NCI-H510A treated with DMSO at 0.1 percent for 48 hours (cell line): Measurements from ENCODE around the gene MAML2.

ENCODE experiments used
- DNase-seq: peaks from one replicate; lab custom pipeline; 2025; lab: John Stamatoyannopoulos, UW

MAML2 gene

DNA sequence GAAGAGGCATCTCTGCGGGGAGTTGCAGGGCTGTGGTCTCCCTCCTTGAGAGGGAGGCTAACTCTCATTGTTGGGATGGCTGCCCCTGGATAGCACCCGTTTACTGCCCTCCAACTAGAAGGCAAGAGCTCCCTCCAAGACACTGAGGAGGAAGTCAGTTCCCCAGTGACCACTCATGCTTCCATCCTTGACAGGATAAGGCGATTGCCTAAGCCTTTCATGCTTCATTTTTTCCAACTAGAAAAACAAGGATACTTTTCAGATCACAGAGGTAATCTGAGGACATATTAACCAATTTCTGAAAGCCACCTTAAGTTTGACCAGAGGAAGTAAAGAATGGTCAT, 186.6 kb downstream of the MAML2 start:
- DNase-seq = no peak

DNA sequence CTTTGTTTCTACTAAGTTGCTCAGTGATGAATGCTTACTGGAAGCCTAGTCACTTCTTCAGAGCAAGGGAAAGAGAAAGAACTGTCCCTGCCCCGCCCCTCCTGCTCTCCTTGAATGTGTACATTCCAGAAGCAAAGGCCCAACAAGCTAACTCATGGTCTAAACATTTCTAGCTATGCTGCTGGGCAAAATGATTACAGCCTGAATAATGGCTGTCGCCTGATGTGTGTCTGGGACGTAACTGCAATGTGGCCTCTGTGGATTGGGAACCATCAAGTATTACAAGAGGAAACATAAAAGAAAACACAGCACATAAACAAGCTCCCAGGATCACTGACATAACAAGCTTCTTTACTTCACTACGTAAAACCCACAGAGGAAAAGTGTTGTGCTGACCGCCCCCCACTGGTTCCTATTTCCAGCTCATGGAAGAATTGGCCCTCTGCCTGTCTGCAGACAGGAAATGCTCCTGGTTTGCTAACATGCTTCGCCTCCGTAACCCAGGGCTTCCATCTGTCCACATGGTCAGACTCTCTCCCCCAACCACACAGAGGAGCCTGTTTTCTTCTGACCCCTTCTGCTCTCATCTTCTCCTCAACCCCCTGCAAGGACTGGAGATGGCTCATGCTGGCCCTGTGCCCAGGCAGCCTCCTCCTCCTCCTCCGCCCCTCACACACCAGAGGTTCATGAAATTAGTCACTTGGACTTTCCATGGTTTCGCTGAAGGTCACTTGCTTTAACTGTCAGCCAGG, 187.2 kb downstream of the MAML2 start:
- DNase-seq = no peak

DNA sequence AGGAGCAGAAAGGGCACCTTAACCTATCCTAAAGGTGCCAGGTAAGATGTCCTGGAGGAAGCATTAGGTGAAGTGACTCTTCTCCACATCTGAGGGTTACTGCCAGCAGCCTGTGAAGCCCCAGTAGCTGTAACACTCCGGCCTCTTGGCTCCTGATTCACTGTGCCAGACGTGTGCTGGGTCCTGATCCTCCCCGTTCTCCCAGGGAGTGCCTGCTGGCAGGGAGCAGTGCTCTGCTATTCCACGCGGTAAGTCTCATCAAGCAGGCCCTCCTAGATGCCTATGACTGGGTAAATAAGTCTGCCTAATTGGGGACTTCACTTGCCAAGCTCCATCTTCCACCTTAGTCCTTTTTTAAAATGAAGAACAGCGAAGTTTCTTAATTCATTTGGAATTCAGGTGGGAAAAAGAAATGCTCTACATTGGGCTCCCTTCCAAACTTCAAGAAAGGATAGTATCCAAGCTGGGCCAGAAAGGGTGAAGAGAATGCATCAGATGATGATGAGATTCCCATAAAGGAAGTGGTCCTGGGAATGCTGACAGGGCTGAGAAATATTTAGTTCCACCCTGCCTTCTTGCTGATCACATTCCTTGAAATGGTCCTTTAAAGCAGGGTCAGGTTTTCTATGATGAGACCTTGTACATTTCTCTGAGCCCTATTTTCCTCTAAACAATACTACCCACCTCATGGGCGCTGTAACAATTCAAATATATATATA, 188.0 kb downstream of the MAML2 start:
- DNase-seq = no peak

DNA sequence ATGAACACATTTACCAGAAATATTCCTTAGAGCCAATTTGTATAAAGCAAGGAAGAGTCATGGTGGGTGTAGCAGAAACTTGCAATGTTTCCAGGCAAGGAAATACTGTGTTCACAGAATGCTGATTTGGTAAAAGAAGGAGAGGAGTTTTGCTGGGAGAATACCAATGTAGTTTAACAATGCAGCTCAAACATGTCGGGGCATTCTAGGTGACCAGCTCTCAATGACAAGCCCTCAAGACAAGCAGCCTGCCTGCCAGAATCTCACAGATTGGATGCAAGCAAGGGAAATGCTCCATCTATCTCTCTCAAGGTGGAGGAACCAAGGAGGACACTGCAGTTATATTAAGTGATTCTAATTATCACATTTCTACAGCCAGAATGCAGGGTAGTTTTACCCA, 190.4 kb downstream of the MAML2 start:
- no peak for DNase-seq

DNA sequence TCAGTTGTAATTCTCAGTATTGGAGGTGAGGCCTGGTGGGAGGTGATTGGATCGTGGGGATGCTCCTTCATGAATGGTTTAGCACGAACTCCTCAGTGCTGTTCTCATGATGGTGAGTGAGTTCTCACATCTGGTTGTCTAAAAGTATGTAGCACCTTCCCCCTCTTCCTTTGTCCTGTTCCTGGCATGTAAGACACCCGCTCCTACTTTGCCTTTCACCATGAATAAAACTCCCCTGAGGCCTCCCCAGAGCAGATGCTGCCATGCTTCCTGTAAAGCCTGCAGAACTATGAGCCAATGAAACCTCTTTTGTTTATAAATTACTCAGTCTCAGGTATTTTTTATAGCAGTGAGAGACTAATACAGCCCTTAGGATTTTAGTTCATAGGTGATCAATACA, 191.5 kb downstream of the MAML2 start:
- no peak for DNase-seq

DNA sequence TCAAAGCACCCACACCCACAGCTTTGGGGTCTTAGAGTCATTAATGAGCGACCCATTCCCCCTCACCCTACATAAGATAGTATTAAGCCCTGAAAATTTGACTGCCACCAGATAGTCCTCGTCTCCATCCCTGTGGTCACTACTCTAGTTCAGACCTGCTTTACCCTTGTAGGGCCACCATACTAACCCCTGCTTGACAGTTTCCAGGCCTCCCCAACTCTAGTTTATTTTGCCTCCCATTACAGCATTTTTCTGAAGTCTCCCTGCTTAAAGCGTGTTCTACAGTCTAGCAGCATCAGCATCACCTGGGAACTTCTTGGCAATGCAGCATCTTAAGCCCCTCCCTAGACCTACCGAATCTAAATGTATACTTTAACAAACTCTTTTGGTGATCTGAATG, 192.4 kb downstream of the MAML2 start:
- DNase-seq = no peak

DNA sequence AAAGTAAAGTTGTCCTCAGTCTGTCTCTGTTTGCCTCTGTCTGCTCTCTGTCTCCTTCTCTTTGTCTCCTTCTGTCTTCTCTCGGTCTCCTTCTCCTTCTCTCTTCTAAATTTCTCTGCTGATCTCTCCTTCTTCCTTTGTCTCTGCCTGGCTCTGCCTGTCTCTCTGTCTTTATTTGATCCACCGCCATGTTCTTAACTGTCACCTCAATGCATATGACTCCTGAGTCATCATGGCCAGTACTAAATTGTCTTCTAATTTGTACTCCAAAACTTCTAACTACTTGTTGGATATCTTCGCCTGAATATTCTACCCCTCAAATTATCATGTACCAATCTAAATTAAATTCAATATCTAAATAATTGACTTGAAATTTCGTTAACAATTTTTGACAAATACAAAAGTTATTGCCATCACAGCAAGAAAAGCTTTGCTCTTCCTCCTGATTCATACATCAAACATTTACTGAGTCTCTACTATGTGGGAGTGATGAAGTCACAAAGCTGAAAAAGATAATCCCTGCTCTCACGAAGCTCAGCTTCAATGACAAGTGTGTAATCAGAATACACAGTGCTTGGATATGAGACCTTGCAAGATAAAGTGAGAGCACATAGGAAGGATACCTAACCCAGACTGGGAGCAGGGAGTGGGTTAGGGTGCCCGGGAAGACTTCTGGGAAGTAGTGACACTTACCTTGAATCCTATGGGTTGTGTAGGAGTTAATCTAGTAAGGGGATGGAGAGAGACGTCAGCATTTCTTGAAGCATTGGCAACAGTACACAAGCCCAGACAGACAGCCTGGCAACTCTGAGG, 193.0 kb downstream of the MAML2 start:
- no peak for DNase-seq

DNA sequence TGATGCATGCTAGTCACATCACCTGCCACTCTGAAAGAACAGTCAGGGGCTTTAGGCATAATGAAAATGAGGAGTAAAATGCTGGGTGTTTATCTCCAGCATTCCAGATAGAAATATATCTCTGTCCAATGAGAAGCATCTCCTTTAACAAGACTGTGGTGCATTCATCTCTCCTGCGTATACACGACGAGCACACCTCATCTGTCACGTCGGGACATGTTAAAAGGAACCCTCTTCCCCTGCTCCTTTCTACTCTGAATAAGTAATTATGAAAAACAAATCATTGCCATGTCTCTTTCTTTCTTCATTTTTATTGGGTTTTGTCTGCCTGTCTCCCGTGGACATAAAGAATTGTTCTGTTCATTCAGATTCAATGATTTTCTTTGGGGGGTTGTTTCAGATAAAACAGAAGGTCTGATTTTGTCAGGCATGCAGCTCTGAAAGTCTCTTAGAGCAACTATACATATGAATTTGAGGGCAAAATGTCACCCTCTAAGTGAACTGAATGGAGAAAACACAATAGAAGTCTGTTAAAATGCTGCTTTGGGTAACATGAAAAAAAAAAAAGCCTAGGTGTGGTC, 195.0 kb downstream of the MAML2 start:
- DNase-seq = no peak

DNA sequence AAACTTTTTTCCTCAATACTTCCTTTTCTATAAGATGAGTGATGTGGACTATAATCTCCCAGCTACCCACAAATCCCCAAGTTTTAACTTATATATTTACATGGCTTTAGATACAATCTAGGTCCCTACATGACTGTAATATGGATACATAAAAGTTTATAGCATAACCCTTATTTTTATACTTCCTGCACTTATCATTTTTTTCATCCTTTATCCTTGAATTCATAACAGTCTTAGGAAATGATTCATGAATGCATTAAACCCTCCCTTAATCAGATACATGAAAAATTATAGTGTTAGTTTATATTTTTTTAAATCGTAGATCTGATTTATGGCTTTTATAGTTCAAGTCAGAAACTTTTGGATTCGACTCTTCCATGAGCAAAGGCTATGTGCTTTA, 195.8 kb downstream of the MAML2 start:
- DNase-seq = no peak

DNA sequence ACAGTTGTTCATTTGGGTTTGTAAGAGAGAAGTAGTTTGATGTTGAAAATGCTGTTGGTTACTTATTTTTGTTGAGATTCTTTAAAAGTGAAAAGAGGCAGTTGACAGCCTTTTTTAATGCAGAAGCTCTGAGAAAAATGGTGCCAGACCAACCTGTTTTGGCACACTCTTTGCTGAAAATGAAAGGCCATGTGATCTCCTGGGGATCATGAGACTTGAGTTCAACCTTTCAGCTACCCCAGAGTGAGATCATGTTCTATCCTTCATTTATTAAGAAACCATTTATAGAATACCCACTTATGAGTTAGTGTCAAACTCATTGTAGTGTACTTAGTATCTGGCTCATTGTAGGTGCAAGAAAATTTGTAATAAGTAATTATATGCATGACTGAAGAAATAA, 196.2 kb downstream of the MAML2 start:
- no peak for DNase-seq

DNA sequence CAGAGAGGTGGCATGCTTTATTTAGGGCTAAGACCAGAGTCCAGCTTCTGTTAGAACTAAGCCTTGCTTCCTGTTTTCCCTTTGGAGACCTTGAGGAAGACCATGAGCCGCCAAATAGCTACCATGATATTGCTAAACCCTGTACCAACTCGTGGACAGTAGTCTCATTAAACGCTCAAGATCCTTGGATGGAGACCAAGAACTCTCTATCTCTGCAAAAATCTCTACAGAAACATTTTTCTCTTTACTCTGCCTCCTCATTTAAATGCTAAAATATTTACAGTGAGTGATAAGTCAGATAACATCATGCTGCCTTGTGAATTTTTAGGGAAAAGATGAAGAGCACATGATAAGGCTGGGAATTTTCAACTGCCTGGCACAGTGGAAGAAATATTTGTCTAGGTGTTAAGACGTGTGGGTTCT, 197.8 kb downstream of the MAML2 start:
- no peak for DNase-seq

DNA sequence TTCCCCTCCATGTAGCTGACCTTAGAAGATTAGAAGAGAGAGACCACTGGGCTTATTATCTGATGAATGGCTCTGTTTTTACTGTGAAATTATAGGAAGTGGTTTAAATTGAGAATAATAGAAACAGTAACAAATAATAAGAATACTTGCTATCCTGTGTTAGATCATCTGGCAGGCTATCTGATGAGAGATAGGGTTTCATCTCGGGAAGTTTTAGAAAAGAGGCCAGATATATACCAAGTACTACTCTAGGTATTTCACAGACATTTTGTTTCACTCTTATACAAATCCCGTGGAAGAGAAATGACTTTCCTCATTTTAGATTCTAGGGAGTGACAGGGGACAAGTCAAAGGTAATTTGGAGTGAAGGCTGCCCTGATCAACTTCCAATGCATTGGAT, 198.4 kb downstream of the MAML2 start:
- DNase-seq = no peak

DNA sequence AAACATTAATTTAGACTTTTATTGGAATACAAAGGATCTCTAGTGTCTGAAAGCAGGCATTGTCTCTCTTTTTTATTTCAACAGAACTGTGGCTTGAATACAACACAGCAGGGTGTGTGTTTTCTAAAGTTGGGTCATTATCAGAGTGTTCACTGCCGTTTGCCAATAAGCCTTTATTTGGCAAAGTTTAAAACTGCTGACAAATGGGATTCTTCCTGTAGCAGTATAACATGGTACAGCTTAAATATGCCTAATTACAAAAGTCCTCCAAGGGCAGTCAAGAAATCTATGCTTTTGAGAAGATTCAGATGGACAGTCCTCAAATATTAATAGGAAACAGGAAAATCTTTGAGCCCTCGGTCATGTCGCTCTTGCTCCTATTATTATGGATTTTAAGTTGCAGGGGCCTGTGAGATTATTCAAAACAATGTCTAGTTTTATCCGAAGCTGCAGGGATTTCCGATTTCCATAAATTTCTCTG, 199.9 kb downstream of the MAML2 start:
- DNase-seq = no peak

DNA sequence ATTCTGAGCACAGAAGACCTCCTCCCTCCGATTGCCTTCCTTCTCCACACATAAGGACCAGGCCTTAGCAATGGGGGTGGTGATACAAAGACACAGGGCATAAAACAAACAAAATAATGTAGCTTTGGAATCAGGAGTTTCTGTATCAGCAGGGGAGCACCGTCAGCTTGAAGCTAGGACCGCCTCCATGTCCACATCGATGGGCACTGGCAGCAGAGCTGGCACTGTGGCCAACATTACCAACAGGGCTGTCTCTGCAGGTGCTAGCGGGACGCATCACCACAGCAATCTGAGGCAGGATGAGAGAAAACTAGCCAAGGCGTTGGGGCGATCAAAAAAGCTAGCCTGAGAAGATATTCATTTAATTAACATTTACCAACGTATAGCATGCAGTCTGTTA, 201.4 kb downstream of the MAML2 start:
- no peak for DNase-seq

DNA sequence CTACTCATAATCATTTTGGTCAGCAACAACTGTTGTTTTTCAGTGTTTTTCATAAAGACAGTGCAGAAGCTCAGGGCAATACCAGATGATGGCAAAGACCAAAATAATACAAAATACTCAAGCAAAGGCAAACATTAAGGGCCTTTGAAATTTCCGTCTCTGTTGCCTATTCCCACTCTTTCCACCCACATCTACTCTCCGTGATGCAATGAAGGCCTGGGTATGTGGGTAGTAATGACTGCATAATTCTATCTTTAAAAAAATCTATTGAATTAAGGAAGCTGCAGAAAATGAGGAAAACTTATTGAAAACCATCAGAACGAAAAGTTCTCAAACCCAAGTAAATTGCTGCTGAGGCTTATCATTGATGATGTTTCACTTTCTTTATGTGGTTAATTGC, 203.3 kb downstream of the MAML2 start:
- DNase-seq = no peak

DNA sequence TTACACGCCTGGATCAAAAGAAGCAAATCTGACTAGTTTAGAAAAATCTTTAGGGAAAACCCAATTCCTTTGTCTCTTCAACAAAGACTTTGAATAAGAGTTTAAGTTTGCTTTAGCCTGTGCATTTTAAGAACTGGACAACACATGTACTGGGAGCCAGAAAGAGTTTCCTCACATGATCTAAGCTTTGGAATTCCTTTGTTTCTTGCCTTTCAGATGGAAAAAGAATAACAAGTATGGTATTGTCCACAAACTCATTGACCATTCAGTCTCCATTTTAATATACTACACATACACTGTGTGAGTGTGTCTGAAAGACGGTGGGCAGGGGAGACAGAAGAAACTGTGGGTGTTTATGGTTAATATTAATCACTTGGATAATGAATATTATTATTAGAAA, 205.6 kb downstream of the MAML2 start:
- no peak for DNase-seq

DNA sequence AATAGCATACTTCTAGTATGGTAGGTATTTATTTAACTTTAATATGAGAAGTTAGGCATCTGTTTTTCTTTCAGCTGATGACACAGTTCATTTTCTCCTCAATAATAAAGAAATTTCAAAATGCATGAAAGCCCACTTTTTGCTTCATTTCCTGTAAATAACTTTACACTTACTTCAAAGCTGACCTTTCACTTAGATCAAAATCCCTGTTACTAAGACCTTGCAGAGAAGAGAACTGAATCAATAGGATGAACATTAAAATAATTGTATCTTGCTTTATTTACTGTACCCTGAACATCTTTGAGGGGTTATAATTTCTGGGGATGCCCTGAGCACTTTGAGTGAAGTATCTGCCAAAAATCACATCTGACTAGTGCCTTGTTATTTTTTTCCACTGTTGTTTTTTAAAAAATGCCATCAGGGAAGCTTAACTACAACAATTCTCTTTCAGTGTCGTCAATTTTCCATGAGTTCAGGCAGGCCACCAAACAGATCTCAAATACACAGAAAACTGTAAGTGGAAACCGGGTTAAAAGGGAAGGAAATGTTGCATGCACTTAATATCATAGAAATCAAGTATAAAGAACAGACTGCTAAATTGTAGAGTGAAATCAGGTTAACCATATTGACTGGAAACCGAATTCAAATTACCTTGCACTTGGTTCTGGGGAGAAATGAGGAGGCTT, 206.2 kb downstream of the MAML2 start:
- DNase-seq = no peak

DNA sequence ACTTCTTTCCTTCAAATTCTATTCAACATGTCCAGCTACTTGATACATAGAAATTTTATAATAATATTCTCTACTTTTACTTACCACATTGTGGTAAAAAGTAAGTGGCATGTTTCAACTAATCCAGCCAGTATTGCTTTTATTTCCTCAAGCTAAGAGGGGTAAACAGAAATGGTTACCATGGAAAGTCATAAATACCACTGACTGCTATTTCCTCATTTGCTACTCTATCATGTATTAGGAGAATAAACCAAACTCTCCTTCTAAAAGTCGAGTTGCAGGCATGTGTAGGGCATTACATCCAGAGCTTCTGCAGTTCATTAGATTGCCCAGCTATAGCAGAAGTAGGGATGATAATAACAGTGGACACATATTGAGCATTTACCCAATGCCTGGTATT, 208.4 kb downstream of the MAML2 start:
- DNase-seq = no peak

DNA sequence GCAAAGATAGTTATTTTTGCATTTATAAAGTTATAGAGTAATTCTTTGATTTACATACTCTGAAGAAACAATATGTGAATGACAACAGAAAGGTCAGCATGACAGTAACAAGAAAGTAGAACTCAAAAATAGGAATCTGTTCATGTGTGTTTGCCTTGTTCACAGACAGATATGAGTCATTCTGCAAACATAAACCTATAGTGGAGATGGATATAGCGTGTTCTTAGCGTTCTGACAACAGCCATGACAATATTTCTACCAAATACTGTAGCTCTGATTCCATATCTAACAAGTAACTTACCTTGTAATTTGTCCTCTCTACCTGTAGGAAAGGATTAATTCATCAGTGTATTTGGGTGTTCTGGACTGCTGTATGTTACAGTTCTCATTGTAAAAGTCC, 210.6 kb downstream of the MAML2 start:
- no peak for DNase-seq

DNA sequence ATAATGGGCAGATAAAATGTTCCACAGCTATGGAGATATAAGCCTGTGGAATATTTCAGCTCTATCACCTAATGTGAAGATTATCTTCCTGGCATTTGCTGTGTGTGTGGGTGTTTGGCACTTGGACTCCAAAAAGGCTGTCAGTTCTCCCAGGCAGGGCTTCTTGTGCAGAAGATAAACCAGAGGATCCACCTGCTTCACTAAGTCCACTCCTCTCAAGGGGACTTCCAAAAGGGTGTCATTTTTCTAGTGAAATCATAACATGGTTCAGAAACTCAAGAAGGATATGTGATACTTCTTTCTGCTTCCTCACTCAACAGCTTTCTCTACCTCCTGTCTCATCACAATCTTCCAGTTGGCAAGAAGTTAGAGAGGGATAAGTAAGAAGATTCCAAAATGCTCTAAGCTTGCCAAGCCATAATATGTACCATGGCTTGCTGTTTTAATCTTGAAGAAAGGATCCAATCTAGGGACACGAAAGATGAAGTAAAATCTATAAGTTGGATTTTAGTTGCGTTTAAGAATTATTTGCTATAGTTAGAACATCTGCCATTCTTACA, 212.9 kb downstream of the MAML2 start:
- no peak for DNase-seq

DNA sequence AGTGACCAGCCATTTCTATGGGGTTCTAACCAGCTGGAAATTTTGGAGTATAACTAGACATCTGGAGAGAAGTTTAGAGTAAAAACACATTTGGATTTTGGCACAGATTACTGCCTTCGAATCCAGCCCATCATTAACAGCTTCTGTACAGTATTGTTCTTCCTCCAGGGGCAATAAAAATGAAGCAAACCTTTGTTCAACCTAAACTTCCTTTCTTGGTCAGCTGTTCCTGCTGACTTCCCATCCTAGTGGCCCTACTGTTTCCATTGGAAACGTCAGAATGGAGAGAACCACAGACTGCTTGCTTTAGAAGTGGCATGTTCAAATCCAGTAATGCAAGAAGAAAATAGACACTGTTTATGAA, 215.4 kb downstream of the MAML2 start:
- no peak for DNase-seq
